Measurements from ENCODE around the gene LTN1.

DNA sequence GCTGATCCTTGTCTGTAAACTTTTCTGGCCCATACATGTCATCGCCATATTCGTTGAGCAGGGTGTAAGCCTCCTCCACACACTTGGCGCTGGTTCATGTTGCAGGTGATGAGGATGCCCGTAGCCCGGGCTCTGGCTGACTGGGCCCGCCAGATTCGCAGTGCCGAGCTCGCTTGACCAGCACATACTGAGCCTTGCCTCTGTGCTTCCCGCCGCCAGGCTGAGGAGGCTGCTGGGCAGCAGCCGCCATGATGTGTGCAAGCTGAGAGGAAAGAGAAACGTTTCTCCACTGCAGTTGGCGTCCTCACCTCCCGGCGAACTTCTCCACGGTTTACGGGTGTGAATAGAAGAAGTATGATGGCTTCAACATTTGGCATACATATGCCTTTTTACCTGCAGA lies 89.2 kb downstream of the LTN1 start:
- TF ChIP-seq, protein P1, sequence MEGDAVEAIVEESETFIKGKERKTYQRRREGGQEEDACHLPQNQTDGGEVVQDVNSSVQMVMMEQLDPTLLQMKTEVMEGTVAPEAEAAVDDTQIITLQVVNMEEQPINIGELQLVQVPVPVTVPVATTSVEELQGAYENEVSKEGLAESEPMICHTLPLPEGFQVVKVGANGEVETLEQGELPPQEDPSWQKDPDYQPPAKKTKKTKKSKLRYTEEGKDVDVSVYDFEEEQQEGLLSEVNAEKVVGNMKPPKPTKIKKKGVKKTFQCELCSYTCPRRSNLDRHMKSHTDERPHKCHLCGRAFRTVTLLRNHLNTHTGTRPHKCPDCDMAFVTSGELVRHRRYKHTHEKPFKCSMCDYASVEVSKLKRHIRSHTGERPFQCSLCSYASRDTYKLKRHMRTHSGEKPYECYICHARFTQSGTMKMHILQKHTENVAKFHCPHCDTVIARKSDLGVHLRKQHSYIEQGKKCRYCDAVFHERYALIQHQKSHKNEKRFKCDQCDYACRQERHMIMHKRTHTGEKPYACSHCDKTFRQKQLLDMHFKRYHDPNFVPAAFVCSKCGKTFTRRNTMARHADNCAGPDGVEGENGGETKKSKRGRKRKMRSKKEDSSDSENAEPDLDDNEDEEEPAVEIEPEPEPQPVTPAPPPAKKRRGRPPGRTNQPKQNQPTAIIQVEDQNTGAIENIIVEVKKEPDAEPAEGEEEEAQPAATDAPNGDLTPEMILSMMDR (IDR thresholded peaks at IDR 0.05) = no peak
- TF ChIP-seq TAF1 (IDR thresholded peaks at IDR 0.05; ENCODE audit: borderline replicate concordance, low read depth, low read length) = no peak
- no peak for TF ChIP-seq POLR2AphosphoS5 (IDR thresholded peaks at IDR 0.05; ENCODE audit: low read depth, low read length)
- TF ChIP-seq REST (IDR thresholded peaks at IDR 0.05; ENCODE audit: low read depth, low read length) = no peak
- TF ChIP-seq SIN3A (IDR thresholded peaks at IDR 0.05; ENCODE audit: borderline replicate concordance, low read depth, low read length) = no peak
- TF ChIP-seq GATA2 (CRISPR knock-in tag; IDR thresholded peaks at IDR 0.05) = no peak
- no peak for TF ChIP-seq TEAD4 (IDR thresholded peaks at IDR 0.05; ENCODE audit: borderline replicate concordance, insufficient read depth)

Data from SK-N-SH (cell line).